Duodenal mucosa (tissue), 2 donors: ENCODE data around the gene SETDB1.
A peak's percentile ranks its signal among the peaks of the same experiment; 100 is the strongest.

ENCODE experiments used
- H3K27ac ChIP-seq: one replicate; pipeline ENCODE4 v1.7.0; 2013; ENCODE audit warnings: low read depth, low read length
- H3K27me3 ChIP-seq, 2 donors: one replicate each; pipeline ENCODE4 v1.7.0; 2013; ENCODE audit warnings: low read length in 2 of 2, control low read depth in 1 of 2; ENCODE audit not compliant: insufficient read depth in 2 of 2, control insufficient read depth in 1 of 2
- H3K36me3 ChIP-seq, 2 donors: one replicate each; pipeline ENCODE4 v1.7.0; 2013; ENCODE audit warnings: low read length in 2 of 2, control low read depth in 1 of 2; ENCODE audit not compliant: insufficient read depth in 2 of 2, control insufficient read depth in 1 of 2
- H3K4me1 ChIP-seq, 2 donors: one replicate each; pipeline ENCODE4 v1.7.0; 2013; ENCODE audit warnings: low read length in 2 of 2, control low read depth in 1 of 2; ENCODE audit not compliant: insufficient read depth in 2 of 2, control insufficient read depth in 1 of 2
- H3K4me3 ChIP-seq, 2 donors: one replicate each; pipeline ENCODE4 v1.7.0; 2013; ENCODE audit warnings: low read length in 2 of 2, low read depth in 1 of 2
- H3K9ac ChIP-seq, 2 donors: one replicate each; pipeline ENCODE4 v1.7.0; 2013; ENCODE audit warnings: low read length in 2 of 2, low read depth in 1 of 2
- H3K9me3 ChIP-seq, 2 donors: one replicate each; pipeline ENCODE4 v1.7.0; 2013; ENCODE audit warnings: low read length in 2 of 2, control low read depth in 1 of 2; ENCODE audit not compliant: control insufficient read depth in 1 of 2

Gene SETDB1

DNA sequence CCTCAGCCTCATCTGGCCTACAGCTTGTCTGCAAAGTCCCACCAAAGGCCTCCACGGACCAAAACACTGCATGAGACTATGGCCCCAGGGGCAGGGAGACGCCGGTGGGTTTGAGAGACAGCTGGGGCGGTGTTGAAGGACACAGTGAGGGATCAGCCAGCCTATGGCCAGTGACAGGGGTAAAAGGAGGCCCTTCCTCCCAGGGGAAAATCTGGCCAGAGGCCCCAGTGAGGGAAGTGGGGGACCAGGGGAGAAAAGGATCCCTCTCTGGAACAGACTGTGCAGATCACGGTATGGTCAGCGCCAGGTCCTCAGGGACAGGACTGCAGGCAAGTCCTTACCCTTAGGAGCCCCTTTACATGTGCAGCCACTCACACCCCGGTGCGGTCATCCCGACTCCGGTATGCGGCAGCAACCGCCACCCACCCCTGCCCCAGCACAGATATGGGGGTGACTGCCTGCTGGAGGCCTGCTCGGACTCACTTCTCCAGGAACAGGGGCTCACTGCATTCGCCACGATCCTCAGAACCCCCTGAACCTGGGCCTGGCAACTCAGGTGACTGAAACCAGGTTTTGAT lies 47.2 kb downstream of the SETDB1 start:
- Histone ChIP-seq H3K27ac (peak overlapping the region; percentile 87), H3K9me3 (no peaks in the 10 kb centered on the region), H3K9ac (peak overlapping the region; percentile 92 to 94), H3K4me3 (peak overlapping the region; percentile 85 to 96), H3K4me1 (peaks cover 45 to 50% of the 10 kb centered on the region in 2 donors), H3K36me3 (peaks cover 6 to 12% of the 10 kb centered on the region in 2 donors), H3K27me3 (no peaks in the 10 kb centered on the region)

DNA sequence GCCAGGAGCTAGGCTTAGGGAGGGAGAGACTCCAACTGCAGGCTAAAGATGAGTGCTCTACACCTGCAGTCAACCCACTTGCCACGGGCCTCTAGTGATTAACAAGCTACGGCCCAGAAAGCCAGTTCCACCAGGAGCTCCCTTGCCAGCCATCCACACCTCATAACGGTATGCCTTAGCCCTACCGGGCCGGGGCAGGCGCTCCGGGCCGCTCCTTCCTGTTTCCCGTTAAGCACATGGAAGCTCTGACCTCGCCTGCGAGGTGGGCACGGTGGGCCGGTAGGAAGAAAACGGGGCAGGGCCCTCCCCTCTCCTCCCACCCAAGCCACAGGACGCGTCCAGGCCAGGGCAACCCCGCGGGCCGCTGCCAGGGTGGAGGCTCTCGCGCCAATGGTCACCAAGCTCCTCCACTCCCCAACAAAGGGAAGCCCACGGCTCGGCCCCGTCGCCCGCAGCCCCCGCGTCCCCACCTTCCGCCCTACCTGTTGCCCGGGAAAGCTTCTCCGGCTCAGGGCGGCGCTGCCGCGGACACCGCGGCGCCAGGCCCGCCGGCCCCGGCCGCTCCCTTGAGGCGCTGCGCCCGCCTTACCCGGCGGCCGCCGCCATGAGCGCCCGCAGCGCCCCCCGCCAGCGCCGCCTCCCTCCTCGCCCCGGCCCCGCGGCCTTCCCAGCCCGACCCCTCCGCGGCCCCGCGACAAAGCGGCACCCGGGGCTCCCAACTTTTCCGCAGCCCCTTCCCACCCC lies 47.8 kb downstream of the SETDB1 start:
- H3K27me3 ChIP-seq = no peaks in the 10 kb centered on the region
- peak overlapping the region; percentile 92 to 94 for H3K9ac ChIP-seq
- peaks cover 0 to 5% of the 10 kb centered on the region in 2 donors for H3K36me3 ChIP-seq
- H3K27ac ChIP-seq = peak overlapping the region; percentile 87
- peaks cover 47 to 52% of the 10 kb centered on the region in 2 donors for H3K4me1 ChIP-seq
- no peaks in the 10 kb centered on the region for H3K9me3 ChIP-seq
- peak overlapping the region; percentile 85 to 96 for H3K4me3 ChIP-seq

DNA sequence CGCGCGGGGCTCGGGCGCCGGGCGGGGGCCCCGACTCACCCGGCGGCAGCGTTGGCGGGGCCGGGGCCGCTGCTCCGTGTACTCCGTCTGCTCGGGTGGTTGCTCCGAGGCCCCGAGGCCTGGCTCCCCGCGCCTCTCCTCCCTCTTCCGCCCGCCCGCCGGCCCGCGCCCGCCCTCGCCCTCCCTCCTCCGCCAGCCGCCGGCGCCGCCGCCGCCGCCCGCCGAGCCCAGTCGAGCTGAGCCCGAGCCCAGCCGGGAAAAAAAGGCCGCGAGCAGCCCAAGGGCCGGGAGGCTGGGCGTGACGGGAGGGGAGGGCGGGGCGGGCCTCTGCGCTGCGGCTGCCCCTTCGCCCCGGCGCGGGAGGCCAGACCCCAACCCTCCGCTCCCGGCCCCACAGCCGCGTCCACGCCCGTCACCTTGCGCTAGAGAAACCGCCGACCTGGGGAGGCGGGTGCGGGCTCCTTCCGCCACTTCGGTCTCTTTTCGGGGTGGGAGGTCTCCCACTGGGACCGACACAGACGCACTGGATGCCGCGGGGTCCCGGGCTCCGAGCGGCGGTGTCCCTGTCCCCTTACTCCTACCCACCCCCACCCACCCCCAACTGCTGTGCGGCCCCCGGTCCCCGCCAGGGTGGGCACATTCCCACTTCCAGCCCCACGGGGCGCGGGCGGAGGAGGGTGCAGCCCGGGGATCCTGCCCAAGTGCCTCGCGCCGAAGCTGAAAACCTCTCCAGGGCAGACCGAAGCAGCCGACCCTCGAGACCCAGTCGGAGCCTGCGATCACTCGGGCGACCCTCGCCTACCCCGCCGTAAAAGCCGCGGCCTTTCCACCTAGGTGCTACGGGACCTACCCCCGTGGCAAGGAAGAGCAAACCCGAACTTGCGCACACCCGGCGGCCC lies 48.7 kb downstream of the SETDB1 start, which contains the start of gene CERS2:
CERS2 (minus strand) TSS at position 256 of the 899 bp plus-strand sequence. CDS start 5,745 bp downstream, outside the sequence.
- Histone ChIP-seq H3K27me3 (no peaks in the 10 kb centered on the region), H3K9me3 (no peaks in the 10 kb centered on the region), H3K9ac (peak within 1 kb of the TSS; percentile 92 to 94), H3K4me1 (peaks cover 55 to 56% of the 10 kb centered on the region in 2 donors), H3K27ac (peak within 1 kb of the TSS; percentile 87), H3K4me3 (peak within 1 kb of the TSS; percentile 85 to 96), H3K36me3 (no peaks in the 10 kb centered on the region)

DNA sequence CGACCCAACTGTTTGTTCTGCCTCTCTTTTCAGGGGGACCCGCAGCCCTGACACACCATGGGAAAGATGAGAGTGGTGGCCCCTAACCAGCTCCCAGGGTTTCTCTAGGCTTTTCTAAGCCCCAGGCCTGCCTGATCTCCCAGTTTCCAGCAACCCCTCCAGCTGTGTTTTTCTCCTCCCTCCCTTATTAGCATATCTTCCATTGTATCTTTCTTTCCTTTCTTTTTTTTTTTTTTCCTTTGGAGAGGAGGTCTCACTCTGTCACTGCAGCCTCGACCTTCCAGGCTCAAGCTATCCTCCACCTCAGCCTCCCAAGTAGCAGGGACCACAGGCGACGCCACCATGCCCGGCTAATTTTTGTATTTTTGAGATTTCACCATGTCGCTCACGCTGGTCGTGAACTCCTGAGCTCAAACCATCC lies 50.2 kb downstream of the SETDB1 start:
- Histone ChIP-seq H3K9ac (no peak overlapping the region), H3K4me3 (no peak overlapping the region), H3K9me3 (no peaks in the 10 kb centered on the region), H3K4me1 (peaks cover 49 to 50% of the 10 kb centered on the region in 2 donors), H3K27me3 (no peaks in the 10 kb centered on the region), H3K27ac (no peak overlapping the region), H3K36me3 (no peaks in the 10 kb centered on the region)

DNA sequence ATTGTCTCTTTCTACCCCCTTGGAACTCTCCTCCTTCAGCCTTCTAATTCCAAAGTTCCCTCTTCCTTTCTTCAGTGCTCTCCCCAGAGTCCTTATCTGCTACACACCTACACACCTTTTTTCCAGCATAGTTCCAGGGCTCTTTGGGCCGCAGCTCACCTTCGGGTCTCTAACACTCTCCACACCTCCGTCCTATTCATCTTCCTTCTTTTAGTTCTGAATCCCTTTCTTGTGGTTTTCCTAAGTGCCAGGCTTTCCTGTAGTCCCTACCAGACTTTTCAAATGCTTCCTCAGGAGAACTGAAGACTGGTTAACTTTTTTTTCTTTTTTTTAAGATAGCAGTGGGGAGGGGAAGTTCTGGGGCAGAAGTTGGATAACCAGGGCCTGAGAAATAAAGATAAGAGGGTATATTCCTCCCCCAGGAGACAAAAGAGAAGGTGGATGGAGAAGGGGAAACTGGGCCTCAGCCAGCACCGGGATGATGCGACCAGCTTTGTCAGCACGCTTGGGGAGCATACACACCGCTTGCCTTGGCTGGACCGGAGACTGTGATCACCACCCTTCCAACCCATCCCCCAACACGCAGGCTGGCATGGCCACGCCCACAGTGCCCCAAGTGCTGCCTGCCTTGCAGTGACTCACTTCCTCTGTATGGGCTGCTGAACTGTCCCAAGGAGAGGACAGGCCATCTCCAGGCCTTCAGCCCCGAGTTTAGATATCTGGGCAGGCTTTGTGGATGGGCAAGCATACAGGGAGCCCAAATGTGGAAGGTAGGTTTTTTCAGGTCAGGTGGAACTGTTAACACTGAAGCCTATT lies 50.9 kb downstream of the SETDB1 start:
- H3K4me3 ChIP-seq = peak overlapping the region in 1 of 2 donors; percentile 46

DNA sequence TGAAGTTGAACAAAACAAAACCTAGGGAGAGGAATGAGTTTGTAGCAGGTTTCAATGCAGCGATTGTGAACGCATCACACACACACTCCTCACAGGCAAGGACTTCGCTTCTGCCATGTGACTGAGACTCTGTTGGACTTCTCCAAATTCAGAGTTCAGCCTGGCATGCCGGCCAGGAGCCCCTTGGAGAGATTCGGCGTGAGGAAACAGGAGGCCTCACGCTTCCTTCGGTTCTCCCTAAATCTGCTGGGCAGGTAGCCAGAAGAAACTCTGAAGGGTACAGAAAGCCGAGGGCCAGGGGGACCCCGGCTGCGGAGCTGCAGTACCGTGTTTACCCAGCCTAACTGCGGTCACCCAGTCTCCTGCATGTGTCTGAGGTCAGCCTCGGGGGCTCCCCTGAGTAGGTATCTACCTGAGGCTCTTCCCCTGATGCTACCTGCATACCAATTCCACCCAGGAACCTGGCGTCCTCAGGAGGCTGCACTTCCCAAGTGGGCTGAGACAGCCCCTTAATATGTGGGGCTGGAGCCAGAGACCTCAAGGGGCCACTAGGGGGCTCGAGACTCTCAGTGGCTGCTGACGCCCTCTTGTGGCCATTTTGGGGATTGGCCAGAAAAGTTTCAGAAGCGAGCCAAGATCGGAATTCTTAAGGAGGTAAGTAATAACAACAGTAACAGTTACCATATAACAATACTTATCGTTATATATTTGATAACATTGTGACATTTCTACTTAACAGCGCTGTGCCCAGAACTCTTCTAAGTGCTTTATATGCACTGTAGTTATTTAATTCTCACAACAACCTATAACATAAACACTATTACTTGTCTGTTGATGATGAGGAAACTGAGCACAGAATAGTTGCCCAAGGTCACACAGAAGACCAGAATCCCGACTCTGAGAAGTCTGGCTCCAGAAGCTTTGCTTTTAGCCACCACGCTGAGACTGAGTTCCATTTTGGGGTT lies 53.2 kb downstream of the SETDB1 start:
- Histone ChIP-seq H3K9ac (peak overlapping the region in 1 of 2 donors; percentile 15), H3K4me1 (peaks cover 39 to 41% of the 10 kb centered on the region in 2 donors), H3K9me3 (no peaks in the 10 kb centered on the region), H3K27me3 (no peaks in the 10 kb centered on the region), H3K4me3 (peak overlapping the region; percentile 19 to 46), H3K27ac (no peak overlapping the region), H3K36me3 (no peaks in the 10 kb centered on the region)

More for the DNA sequence above, 50.9 kb downstream of the SETDB1 start:
- H3K27me3 ChIP-seq = no peaks in the 10 kb centered on the region
- H3K9ac ChIP-seq = peak overlapping the region in 1 of 2 donors; percentile 20
- H3K9me3 ChIP-seq = no peaks in the 10 kb centered on the region
- H3K4me1 ChIP-seq = peaks cover 49 to 50% of the 10 kb centered on the region in 2 donors
- H3K27ac ChIP-seq = peak overlapping the region; percentile 59
- no peaks in the 10 kb centered on the region for H3K36me3 ChIP-seq

DNA sequence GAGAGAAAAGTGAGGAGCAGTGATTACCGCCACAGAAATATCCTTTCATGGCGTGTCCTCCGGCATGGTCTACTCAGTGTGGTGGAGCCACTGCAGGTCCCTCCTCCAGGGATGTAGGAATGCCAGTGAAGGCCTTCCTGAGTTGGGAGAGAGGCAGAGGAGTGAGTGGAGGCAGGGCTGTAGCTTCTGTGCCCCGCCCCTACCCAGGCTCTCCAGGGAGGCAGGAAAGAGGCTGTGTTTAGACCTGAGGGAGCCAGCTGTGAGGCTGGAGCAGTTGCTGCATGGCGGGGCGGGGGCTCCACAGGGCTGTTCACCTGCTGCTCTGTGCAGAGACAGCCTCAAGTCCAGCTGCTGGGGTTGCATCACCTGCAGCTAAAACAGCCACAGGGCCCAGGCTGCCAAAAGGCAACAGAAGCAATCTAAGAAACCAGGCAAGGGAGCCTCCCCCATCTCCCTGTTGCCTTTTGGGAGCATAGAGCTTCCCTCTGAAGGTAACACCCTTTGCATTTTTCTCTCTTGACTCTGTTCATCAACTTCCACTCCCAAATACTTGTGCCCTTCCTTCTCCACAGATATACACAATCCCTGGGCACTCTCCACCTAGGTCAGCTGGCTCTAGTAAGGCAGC lies 55.1 kb downstream of the SETDB1 start:
- Histone ChIP-seq H3K4me3 (no peak overlapping the region), H3K27ac (no peak overlapping the region), H3K4me1 (peaks cover 39 to 41% of the 10 kb centered on the region in 2 donors), H3K36me3 (no peaks in the 10 kb centered on the region), H3K9me3 (no peaks in the 10 kb centered on the region), H3K27me3 (no peaks in the 10 kb centered on the region), H3K9ac (no peak overlapping the region)

DNA sequence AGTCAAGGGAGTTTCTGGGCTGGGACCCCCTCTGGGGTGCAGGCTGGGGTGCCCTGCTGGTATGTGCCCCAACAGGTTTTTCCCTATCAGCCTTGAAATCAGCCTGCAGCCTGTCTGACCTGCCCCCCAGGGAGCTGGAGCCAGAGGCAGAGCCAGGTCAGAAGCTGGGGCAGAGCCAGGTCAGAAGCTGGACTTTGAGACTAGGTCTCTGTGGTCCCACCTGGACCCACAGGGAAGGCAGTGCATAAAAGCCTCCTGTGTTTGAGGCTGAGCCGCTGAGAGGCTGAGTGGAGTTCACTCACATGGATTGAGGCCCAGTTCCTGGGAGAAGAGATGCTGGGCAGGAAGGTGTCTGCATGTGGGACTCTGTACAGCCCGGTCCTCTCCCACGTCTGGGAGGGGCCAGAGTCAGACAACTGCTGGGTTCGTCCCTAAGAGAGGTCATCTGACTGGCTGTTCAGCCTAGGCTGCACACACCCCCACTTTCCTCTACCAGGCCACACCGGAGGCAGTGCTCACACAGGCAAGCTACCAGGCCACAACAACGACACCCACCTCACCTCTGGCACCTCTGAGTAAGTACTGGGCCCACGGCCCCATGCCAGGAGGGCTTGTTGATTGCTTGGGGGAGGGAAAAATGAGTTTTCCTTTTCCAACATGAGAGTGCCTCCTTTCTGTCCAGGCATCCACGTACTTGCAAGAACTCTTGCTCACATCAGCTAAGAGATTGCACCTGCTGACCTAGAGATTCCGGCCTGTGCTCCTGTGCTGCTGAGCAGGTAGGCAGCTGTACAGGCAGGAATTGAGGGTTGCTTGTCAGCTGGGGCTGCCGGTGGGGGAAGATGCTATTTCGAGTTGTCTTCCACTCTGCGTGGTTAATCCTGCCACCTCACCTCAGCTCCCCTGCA lies 55.9 kb downstream of the SETDB1 start, which contains the start of gene ANXA9:
ANXA9 (plus strand) TSS at position 488 of the 908 bp plus-strand sequence. CDS start 814 bp downstream, outside the sequence.
- Histone ChIP-seq H3K9me3 (no peaks in the 10 kb centered on the region), H3K36me3 (no peaks in the 10 kb centered on the region), H3K9ac (peak within 1 kb of the TSS in 1 of 2 donors; percentile 0), H3K4me3 (no peak within 1 kb of the TSS), H3K27me3 (no peaks in the 10 kb centered on the region), H3K27ac (no peak within 1 kb of the TSS), H3K4me1 (peaks cover 35 to 36% of the 10 kb centered on the region in 2 donors)
